Activated CD4-positive, CD25-positive, alpha-beta regulatory T cell treated with anti-CD3 and anti-CD28 coated beads, Interleukin-2, amount 50 U/mL, for 72 hours (primary cell): ENCODE measurements around the gene GPC6.
"Not testable (repeated sequence)": the region's sequence is repeated elsewhere in the genome, so short reads cannot be mapped to it uniquely, and the experiment has no call there.

Experiments
- DNase-seq: peaks from one replicate; pipeline ENCODE4 v3.0.0; 2021

GPC6 gene

GRCh38 chr13:93270769-93271742, 44.4 kb downstream of the GPC6 start:
- DNase-seq = no peak

- no peak for DNase-seq
These were observed 53.4 kb downstream of the GPC6 start for GRCh38 chr13:93279982-93280381.

GRCh38 chr13:93280688-93281087, 54.1 kb downstream of the GPC6 start:
- no peak for DNase-seq

GRCh38 chr13:93283255-93283654, 56.6 kb downstream of the GPC6 start:
- no peak for DNase-seq

GRCh38 chr13:93284064-93284463, 57.5 kb downstream of the GPC6 start:
- no peak for DNase-seq

- DNase-seq = no peak
These were observed 59.4 kb downstream of the GPC6 start for GRCh38 chr13:93286047-93286446.

DNA sequence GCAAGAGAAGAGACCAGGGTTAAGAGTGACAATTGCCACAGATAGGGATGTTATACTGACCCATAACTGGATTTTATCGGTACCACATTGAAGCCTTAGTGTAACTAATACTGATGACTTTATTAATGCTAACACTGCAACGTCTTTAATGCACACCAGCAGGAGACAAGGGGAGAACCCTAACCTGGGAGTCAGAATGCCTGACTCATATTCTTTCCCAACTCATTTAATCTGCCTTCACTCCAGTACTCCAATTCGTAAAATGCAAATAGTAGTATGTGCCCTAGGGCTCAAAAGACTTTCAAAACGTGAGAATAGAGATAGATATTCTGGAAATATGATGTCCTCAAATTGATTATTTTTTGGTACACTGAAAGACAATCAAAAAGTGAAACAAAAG, 62.4 kb downstream of the GPC6 start:
- DNase-seq = no peak

DNA sequence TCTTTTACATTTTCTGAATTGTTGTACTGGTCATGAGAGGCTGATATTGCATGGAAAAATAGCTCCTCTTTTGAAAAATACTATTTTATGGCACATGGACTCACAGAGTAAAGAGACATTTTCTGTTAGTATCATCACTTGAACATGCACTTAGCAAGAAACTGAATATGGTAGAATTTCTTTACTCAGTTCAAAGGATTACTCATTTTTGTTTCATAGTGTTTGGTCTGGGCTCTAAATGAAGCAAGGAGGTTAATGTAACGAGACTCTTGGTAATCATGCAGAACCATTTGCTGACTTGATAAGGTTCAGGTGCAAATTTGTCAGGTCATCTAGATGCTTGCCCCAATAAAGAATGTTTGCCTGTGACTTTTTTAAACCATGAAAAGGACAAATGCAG, 63.2 kb downstream of the GPC6 start:
- DNase-seq = no peak

DNA sequence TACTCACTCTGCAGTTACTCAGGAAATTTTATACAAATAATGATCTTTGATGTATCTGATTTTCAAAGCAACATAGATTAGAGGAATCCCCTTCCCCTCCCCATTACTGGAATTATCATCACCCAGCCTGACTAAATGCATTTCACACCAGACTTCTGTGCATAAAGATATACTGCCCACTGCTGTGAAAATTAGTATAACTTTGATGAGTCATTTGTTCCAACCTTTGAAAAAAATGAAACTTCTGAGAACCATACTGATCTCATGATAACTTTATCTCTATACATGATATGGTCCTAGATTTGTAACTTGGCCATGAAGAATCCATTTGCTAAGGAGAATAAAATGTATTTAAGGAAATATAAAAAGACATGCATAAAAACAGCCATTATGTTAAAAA, 63.9 kb downstream of the GPC6 start:
- DNase-seq = no peak

GRCh38 chr13:93292366-93292765, 65.8 kb downstream of the GPC6 start:
- no peak for DNase-seq

- DNase-seq = no peak
These were observed 67.1 kb downstream of the GPC6 start for GRCh38 chr13:93293710-93294109.

- no peak for DNase-seq
These were observed 70.0 kb downstream of the GPC6 start for GRCh38 chr13:93296584-93296983.

GRCh38 chr13:93298713-93299112, 72.1 kb downstream of the GPC6 start:
- no peak for DNase-seq

DNA sequence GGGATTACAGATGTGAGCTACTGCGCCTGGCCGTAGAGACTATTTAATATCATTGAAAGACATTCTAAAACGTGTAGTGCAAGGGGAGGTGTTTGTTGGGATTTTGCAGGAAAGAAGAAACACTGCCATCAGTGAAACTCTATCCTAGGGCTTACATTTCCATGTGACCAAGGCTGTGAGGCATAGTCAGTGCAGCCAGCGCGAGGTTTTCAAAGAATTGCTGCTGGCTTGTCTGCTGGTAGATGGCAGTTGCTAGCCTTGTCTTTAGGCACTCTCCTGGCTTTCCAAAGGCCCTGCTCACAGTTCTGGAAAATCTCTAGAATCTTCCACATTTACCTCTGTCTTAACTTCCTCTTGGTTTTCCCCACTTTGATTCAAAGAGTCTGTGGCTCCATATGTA, 77.5 kb downstream of the GPC6 start:
- DNase-seq = no peak

DNA sequence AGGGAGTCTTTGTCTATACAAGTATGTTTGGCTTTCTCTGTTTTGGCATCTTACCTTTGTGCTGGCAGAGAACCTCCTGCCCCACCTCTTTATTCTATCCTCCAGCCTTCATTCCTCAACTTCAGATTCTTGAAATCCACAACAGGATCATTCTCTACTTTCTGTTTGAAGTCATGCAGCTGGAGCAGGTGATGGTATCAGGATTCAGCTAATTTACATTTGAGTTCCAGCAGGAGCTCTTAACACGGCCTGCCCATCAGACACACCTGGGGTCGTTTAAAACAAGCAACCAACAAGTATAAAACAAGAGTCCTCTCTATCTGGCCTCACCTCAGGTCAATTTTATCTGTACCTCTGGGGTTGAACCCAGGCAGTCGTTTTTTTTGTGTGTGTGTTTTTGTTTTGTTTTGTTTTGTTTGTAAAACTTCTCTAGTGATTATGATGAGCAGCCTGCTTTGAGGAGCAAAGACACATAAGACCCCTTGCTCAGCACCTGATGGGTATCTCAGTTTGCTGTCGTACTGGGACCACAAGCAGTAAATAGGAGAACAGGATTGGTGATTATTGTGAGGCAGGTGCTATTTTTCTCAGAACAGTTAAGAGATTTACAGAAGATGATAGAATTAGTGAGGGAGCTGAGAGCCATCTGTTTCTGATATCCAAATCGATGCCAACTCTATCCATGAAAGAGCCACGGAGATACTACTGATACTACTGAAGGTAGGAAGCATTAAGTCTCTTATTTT, 78.4 kb downstream of the GPC6 start:
- DNase-seq = no peak

DNA sequence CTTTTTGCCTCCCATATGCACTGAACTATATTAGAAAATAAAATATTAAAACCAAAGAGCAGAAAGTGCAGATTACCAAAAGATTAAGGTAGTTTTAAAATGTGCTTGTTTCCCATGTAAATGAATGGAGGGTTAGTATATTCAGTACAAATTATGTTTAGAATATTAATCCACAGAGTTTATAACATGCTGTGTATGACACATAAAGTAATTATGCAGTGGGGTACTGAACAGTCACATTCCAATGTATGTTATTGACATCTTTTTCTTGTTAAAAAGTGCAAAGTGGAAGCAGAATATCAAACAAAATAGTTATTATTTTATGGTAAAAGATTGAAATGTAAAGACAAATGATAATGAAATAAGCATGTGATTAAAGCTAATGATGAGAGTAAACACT, 79.3 kb downstream of the GPC6 start:
- no peak for DNase-seq

DNA sequence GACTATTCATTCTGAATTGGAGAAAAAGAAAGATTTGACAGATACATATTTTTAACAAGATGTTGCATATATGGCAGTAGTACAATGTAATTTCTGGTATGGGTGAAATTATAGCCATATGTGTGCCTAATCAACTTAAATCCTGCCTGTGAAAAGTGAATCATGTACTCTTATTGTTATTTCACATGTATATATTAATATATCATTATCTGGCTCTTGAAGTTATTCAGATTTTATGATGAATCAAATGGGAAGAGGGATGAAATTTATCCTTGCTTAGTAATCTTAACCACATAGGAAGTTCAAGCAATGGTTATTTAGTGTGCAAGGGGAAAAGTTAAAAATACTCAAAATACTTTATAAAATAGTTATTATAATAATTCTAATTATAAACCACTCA, 80.5 kb downstream of the GPC6 start:
- no peak for DNase-seq

DNA sequence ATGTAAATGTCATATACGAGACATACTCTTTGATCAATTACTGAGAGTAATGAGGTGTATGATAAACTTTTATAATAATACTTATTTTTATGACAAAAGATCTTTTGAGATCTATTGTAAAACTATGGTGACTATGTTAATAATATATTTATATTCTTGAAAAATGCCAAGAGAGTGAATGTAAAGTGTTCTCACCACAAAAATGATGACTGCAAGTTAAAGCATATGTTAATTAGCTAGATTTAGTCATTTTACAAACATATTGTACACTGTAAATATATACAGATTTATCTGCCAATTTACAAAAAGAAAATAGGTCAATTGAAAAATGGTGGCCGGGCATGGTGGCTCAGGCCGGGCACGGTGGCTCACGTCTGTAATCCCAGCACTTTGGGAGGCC, 81.0 kb downstream of the GPC6 start:
- no peak for DNase-seq

DNA sequence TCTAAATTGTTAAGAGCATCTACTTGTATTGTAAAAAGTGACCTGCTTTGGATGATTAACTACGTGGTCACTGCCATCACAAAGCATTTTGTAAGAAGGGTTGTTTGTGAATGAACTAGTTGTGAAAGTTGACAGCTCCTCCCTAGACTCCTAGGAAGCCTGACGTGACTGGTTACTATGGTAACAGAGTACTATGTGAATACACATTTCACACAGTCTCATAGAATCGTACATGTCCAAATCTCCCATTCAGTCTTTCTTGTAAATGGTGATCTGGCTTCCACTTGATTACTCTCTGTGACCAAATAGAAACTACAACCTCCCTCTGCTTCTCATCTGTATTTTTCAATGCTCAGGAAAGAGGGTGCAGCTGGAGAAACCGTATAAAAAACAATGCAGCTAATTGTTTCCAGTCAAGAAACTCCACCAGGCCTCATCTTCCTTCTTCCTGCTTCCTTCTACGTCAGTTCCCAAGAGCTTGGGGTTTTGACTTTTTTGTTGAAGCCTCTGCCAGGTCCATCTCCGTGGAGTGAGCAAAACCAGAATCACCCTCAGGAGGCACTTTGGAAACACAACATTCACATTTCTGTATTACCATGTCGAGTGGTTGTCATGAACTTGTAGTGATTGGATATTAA, 83.4 kb downstream of the GPC6 start:
- DNase-seq = no peak

- DNase-seq = no peak
These were observed 90.2 kb downstream of the GPC6 start for GRCh38 chr13:93316841-93317240.

- no peak for DNase-seq
These were observed 92.1 kb downstream of the GPC6 start for GRCh38 chr13:93318534-93319254.

GRCh38 chr13:93320942-93321341, 94.3 kb downstream of the GPC6 start:
- DNase-seq = no peak

DNA sequence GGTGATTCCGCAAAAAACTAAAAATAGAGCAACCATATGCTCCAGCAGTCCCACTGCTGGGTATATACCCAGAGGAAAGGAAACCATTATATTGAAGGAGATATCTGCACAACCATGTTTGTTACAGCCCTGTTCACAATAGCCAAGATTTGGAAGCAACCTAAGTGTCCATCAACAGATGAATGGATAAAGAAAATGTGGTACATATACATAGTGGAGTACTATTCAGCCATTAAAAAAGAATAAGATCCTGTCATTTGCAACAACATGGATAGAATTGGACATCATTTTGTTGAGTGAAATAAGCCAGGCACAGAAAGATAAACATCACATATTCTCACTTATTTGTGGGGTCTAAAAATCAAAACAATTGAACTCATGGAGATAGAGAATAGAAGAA, 97.3 kb downstream of the GPC6 start:
- not testable (repeated sequence) for DNase-seq
